Hepatocyte (in vitro differentiated cells): Measurements from ENCODE around the gene SGSM2.

Experiments
- EZH2 ChIP-seq: fragments of 200-600 bp; sonication (generic); IDR thresholded peaks from 2 replicates; pipeline ENCODE4 v1.6.1; 2016; ENCODE audit warnings: antibody characterized with exemption, mild to moderate bottlenecking, borderline replicate concordance
- TF ChIP-seq, protein P1 (sequence below): fragments of 200-600 bp; sonication (generic); IDR thresholded peaks from 2 replicates; pipeline ENCODE4 v1.5.1; 2016; ENCODE audit warnings: antibody characterized with exemption, mild to moderate bottlenecking; ENCODE audit not compliant: poor library complexity

DNA sequence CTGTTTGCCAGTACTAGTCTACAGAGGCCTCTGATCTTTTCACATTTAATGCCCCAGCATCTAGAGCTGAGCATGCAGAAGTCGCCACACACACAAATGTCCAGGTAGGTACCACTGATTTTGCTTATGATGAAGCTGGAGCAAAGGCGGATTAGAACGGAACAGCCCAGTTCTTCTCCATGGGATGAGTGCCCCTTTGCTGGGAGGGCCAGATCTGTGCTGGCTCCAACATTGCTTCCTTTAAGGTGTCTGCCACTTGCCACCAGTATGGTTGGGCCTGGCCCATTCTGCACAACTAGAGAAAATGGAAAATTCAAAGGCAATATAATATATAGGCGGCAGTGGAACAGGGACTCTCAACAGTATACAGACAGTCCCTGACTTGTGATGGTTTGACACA, 65.7 kb downstream of the SGSM2 start:
- TF ChIP-seq, protein P1, sequence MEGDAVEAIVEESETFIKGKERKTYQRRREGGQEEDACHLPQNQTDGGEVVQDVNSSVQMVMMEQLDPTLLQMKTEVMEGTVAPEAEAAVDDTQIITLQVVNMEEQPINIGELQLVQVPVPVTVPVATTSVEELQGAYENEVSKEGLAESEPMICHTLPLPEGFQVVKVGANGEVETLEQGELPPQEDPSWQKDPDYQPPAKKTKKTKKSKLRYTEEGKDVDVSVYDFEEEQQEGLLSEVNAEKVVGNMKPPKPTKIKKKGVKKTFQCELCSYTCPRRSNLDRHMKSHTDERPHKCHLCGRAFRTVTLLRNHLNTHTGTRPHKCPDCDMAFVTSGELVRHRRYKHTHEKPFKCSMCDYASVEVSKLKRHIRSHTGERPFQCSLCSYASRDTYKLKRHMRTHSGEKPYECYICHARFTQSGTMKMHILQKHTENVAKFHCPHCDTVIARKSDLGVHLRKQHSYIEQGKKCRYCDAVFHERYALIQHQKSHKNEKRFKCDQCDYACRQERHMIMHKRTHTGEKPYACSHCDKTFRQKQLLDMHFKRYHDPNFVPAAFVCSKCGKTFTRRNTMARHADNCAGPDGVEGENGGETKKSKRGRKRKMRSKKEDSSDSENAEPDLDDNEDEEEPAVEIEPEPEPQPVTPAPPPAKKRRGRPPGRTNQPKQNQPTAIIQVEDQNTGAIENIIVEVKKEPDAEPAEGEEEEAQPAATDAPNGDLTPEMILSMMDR = no peak
- TF ChIP-seq EZH2 = no peak
